ENCODE measurements around the gene IL17D.
"Not testable (repeated sequence)": the region's sequence is repeated elsewhere in the genome, so short reads cannot be mapped to it uniquely, and the experiment has no call there.

Gene IL17D

GRCh38 chr13:20721058-20721453, 17.6 kb downstream of the IL17D start:
- no peak for DNase-seq

GRCh38 chr13:20721454-20722357, 18.2 kb downstream of the IL17D start:
- peak; percentile 57 for DNase-seq

- DNase-seq = no peak
These were observed 24.4 kb downstream of the IL17D start for GRCh38 chr13:20727856-20728255.

GRCh38 chr13:20728579-20729311, 25.2 kb downstream of the IL17D start:
- DNase-seq = no peak

GRCh38 chr13:20729633-20730585, 26.4 kb downstream of the IL17D start:
- DNase-seq = no peak

- DNase-seq = no peak
These were observed 35.1 kb downstream of the IL17D start for GRCh38 chr13:20738616-20739015.

- DNase-seq = no peak
These were observed 36.5 kb downstream of the IL17D start for GRCh38 chr13:20740021-20740420.

- not testable (repeated sequence) for DNase-seq
These were observed 40.4 kb downstream of the IL17D start for GRCh38 chr13:20743830-20744404.

- no peak for DNase-seq
These were observed 45.9 kb downstream of the IL17D start for GRCh38 chr13:20749377-20749776.

- no peak for DNase-seq
These were observed 50.5 kb downstream of the IL17D start for GRCh38 chr13:20754009-20754408.

- no peak for DNase-seq
These were observed 57.4 kb downstream of the IL17D start for GRCh38 chr13:20760872-20761271.

GRCh38 chr13:20767309-20767943, 63.9 kb downstream of the IL17D start:
- no peak for DNase-seq

- no peak for DNase-seq
These were observed 65.6 kb downstream of the IL17D start for GRCh38 chr13:20769091-20769490.

- DNase-seq = no peak
These were observed 66.3 kb downstream of the IL17D start for GRCh38 chr13:20769834-20770233.
